SHP77 (cell line): Measurements from ENCODE around the gene FAAP20.

Experiments
- DNase-seq, 2 experiments: peaks; one replicate each; lab custom pipeline; 2025; lab: John Stamatoyannopoulos, UW

The FAAP20 gene

DNA sequence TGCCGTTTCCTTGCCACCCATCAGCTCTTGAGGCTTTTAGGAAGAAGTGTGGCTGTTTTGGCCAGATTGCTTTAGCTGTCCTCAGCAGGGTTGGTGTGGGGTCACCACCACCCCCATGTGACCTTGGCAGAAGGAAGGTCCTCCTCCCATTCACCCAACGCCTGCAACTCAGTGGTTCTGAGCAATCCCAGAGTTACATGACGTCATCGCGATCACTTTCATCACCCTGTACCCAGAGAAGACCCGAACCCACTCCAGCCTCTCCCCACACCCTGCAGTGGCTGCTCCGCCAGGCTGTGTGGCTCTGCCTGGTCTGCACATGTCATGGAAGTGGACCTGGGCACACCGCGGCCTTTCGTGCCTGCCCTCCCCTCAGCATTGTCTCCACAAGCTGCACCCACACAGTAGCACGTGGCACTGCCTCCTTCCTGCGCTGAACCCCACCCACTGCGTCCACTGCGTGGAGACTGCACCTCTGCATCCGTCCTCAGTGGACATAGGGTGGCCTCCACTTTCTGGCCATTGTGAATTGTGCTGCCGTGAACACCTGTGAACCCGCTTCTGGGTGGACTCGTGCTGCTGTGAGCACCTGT, 16.5 kb downstream of the FAAP20 start:
- DNase-seq, result no peak

DNA sequence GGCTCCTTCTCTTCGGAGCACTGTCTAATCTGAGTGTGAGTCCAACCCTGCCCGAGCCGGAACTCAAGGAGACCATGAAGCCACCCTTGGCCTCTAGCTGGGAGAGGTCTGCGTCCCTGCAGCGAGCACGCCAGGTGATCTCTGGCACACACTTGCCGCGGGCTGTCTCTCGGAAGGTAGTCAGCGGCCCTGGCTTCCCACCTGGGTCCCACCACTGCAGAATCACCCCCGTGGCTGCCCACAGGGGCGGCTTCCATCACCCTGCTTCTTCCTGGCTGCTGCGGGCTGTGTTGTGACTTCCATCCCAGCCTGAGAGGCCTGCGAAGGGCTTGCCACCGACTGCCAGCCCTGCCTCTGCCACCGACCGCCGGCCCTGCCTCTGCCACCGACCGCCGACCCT, 17.0 kb downstream of the FAAP20 start:
- no peak for DNase-seq

DNA sequence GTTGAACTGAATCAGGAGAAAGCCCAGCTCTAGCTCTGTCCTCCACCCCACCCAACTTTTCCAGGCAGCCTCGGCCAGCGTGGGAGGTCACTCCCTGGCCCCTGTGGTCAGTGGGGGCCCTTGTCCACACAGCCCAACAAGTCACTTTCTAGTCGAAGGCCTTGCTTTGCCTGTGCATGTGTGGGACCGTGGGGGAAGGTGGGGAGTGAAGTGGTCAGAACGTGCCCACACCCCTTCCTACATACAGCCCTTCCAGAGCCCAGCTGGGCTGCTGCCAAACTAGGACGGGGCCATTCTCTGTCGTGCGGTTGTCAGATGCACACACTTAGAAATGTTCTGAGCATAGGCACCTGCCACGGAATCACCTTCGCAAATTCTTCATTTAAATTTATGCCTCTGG, 18.0 kb downstream of the FAAP20 start:
- no peak for DNase-seq

DNA sequence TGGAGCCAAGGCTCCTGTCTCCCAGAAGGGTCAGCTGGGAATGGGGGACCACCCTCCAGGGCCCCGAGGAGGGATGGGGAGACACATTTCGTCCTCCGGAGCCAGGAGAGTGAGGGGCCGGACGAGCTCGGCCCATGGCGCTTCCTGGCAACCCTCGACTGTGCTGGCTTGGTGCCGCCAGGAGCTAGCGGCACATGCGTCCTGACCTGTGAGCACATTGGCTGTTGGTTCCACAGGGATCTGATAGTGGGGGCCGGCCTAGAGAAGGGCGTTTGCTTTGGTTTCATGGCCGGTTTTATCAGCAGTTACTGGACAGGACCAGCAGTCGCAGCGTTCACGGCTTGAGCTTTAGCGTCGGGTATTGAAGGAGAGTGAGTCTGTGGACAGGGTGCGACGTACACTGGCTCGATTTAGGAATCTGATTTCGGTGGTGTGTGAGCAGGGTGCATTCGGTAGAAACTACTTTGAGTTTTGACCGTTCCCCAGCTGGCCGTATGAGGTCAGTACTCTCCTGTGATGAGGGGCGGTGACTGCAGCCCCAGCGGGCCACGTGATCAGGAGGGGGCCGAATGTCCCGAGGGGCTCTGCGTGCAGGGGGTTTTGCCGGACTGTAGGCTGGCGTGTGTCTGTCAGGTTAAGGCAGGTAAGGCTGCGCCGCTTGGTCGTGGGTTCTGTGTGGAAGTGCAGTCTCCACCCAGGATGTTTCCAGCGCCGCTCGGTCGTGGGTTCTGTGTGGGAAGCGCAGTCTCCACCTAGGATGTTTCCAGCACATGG, 18.7 kb downstream of the FAAP20 start:
- DNase-seq, result no peak

DNA sequence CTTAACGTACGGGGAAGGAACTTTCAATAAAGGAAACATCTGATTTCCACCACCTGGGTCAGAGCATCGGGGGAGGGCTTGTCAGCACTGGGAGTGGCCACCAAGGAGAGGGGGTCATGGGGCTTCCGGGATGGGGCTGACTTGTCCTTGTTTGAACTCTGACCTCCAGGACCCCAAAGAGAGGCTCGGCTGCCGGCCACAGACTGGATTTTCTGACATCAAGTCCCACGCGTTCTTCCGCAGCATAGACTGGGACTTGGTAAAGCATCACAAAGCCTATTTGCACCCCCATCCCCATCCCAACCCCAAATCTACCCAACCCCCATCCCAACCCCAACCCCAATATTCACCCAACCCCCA, 19.5 kb downstream of the FAAP20 start:
- DNase-seq, result no peak

DNA sequence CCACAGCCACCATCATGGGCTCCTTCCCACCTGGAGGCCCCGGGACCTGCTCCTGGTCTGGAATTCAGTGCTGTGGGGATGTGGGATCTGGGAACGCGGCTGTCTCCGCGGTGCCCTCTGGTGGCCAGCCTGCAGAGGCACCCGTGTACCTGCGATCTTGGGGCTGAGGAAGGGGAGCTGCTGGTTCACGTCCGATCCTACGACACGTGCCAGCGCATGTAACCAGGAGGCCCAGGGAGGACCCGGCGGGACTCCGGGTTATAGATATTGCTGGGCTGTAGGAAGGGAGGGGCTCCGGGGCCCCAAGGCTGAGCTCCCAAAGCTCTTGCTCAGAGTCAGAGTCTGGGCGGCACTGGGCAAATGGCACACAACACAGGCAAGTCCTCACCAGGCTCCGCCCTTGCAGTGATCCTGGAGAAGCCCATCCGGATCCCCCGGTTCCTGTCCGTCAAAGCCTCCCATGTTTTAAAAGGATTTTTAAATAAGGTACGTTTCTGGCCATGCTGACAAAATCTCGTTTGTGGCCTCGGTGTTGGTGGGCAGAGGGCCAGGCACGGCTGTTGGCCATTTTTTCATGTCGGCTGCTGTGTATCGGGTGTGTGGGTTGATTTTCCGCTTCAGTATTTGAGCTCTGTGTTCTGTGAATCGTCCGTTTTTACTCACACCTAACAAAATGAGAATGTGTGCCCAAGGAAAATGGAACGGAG, 20.1 kb downstream of the FAAP20 start:
- DNase-seq, result peak; percentile 10 to 37

DNA sequence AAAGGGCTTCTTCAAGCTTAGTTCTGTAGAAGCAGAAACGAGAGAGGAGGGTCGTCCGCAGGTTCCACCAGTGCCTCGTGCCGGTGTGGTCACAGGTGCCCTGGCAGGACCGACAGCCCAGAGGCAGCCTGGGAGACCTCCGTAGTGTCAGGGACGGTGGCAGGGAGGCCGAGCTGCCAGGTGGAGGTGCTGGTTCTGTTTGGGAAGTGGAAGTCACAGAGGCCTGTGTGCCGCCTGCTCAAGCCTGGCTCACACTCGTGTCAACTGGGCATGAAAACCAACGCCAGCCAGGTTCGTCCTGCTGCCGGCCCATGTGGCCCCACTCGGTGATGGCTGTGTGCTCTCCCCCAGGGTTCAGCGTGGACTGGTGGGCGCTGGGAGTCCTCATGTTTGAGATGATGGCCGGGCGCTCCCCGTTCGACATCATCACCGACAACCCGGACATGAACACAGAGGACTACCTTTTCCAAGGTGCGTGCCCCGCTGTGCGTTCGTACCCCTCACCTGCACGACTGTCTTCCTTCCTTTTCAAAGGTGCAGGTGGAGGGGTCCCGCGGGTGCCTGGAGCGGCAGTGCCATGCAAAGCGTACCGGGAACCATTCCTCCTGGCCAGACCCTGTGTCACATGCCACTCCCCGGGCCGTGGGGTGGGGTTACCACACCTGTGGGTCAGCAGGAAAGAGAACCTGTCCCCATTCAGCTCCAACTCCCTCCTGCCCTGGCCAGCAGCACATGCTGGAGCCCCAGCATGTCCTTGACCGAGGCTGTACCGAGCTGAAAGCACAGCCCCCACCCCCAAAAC, 20.8 kb downstream of the FAAP20 start:
- DNase-seq, result no peak

DNA sequence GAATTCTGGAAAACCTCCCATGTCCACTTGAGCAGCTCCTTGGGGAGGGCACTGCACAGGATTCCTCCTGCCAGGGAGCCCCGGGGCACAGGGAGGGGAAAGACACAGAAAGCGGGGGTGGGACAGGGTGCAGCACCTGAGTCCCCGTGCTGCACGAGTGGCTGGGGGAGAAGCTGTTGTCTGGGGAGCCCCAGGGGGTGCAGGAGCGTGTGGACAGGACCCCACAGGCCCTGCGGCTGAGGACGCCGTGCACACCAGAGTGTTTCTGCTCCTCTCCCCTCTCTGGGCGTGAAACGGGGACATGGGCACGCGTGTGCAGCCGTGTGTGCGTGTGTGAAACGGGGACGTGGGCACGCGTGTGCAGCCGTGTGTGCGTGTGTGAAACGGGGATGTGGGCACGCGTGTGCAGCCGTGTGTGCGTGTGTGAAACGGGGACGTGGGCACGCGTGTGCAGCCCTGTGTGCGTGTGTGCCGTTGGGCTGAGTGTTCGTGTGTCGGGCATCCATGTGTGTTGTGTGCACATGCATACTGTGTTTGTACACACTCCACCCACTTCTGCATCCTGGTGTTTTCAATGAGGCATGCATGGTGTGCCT, 21.9 kb downstream of the FAAP20 start:
- DNase-seq, result no peak

DNA sequence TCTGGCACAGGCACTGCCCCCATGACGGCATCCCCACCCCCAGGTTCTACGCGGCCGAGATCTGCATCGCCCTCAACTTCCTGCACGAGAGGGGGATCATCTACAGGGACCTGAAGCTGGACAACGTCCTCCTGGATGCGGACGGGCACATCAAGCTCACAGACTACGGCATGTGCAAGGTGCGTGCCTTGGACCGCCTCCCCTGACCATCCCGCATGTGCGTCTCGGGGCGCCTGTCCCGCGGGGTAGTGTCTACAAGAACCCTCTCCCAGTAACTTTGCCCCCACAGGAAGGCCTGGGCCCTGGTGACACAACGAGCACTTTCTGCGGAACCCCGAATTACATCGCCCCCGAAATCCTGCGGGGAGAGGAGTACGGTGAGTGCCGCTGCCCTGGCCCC, 22.6 kb downstream of the FAAP20 start:
- DNase-seq, result no peak

DNA sequence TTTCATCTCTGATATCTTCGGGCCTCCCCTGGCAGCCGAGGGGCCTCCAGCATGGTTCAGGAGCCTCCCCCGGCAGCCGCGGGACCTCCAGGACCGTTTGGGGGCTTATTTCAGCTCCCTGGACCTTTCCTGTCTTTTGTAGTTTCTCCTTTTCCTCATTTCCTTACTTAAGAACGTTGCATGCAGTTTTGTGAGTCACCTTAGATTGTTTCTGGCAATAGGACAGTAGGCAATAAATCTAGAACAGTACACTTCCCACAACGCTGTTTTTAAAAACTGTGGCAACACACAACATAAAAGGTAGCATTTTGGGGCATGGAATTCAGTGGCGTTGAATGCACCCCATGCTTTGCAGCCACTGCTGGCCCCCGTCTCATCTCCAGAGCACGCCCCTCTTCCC, 24.4 kb downstream of the FAAP20 start:
- no peak for DNase-seq

DNA sequence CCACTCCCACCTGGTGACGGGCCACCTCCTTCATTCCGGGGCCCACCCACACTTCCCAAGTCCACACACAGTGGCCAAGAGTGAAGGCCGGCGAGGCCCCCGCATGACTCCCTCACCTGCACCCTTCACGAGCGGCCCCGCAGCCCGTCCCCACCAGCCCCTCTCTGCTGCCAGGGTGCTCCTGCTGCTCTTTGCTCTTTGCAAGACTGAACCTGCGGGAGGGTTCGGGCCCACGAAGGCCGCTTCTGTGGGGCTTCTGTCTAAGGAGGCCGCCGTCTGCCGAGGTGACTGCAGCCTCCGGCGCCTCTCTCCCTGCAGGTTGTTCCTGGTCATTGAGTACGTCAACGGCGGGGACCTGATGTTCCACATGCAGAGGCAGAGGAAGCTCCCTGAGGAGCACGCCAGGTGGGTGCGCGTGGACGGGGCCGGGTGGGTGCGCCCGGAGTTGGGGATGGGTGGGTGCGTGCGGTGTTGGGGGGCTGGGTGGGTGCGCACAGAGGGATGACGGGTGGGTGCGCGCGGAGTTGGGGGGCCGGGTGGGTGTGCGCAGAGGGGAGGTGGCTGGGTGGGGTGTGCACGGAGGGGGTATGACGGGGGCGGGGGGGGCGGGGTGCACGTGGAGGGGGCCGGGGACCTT, 25.3 kb downstream of the FAAP20 start:
- DNase-seq, result no peak

DNA sequence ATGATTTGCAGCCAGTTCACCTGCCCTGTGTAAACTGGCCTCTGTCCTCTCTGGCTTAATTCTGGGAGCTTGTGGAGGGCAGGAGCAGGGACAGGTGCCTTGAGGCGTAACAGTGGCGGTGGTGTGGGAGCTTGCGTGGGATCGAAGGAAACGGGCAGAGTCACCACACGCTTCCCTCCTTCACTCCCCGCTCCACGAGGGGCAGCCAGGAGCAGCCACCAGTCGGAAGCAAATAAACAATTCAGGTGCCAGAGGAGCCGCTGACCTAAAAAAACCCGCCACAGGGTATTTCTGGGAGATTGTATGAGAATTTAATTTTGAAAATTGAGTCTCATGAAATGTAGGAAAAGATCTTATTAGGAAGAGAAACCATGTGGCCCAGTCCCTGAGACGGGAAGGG, 26.0 kb downstream of the FAAP20 start:
- no peak for DNase-seq

DNA sequence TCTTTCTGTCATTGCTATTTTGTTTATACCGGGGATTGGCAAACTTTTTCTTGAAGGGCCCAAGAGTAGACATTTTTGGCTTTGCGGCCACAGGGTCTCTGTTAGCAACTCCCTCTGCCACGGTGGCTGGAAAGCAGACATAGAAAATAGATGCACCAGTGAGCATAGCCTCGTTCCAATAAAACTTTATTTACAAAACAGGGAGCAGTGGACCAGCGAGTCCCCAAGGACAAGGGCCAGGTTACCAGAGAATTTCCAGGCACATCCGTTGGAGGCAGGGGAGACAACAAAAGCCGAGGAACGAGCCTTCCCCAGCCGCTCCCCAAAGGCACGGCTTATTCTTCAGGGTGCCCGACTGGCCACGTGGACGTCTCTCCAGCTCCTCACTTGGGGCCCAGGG, 26.5 kb downstream of the FAAP20 start:
- no peak for DNase-seq

DNA sequence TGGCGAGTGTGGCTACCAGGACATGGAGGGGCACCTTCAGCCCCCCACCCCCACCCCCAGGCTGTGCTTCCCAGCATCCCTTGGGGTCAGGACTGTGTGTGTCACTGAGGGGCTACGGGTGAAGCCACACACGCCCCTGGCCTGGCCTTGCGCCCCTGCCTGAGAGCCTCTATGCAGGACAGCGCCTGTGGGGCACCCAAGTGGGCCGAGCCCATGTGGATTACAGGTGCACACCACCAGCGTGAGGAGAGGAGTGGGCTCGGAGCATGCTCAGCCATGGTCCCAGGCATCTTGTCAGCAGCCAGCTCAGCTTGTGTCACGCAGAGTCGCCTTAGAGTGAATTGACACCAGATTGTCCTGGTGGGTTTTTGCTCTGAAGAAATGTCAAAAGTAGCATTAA, 27.9 kb downstream of the FAAP20 start:
- no peak for DNase-seq

DNA sequence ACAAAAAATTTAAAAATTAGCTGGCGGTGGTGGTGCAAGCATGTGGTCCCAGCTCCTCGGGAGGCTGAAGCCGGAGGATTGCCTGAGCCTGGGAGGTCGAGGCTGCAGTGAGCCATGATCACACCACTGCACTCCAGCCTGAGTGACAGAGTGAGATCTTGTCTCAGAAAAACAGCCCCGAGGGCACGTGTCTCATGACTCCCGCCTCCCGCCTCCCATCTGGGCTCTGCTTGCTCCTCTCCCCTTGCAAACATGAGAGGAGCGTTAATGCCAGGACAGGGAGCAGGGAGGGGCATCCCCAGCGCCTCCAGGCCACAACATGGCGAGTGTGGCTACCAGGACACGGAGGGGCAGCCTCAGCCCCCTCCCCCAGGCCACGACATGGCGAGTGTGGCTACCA, 28.3 kb downstream of the FAAP20 start:
- no peak for DNase-seq

DNA sequence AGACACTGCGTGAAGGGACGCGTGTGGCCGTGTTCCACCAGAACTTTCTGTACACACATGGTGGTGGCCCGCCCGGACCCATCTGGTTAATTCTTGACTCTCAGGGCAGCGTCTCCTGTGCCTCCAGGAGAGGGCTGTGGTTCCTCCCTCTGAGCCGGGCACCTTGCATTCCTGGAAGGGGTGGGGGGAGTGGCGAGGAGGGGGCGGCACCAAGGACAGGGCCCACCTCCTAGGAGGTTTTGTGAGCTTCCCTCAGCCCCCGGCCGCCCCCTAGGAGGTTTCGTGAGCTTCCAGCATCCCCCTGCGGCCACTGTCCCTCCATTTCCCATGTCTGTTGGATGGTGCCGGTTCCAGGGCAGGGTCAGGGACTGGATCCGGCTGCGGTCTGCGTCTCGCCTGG, 28.9 kb downstream of the FAAP20 start:
- DNase-seq, result no peak

DNA sequence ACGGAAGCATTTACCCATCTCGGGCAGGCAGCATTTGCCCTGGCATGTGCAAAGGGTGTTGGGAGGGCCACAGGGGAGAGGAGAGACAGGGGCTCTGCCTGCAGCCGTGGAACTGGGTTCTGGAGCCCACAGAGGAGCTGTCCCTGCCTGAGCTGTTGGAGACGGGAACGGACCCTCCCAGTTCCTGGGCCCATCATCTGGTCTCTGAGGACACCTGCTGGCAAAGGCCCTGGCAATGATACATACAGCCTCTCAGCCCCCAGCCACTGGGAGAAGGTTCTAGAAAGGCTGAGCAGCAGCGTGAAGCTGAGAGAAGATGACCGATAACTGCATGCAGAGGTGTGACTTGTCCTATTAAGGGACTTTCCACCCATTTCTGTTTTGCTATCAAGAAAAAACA, 31.4 kb downstream of the FAAP20 start:
- DNase-seq, result no peak

DNA sequence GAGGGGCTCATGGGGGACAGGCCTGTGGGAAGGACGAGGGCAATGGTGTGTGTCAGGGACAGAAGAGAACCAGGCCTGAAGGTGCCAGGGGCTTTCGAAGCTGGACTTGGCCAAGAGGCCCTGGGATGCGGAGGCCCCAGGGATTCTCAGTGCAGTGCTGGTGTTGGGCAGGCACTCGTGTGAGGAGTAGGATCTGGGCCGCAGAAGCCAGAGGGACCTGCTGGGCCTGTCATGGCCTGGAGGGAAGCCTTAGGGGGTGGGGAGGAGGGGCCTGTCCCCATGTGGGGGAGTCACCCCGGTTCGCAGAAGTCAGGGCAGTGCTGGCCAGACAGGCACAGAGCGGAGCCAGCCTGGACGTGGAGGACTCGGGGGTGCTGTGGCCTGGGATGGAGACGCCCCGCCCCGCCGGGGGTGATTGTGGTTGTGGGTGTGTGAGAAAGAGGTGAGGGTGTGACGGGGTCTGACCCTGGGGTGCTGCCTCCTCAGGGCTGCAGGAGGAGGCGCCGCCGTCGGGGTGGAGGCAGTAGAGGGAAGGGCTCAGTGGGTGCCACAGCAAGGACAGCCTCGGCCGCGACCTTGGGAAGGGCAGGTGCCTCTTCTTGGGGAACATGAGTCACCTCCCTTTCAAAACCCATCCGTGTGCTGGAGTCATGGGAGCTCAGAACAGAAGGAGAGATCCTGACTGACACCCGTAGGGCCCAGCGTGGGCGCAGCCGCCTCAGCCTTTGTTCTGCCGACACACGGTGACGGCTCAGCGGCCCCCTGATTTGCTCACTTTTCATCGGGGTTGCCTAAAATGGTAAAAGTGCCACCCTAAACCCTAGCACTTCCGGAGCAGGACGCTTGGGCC, 33.9 kb downstream of the FAAP20 start:
- DNase-seq, result no peak

DNA sequence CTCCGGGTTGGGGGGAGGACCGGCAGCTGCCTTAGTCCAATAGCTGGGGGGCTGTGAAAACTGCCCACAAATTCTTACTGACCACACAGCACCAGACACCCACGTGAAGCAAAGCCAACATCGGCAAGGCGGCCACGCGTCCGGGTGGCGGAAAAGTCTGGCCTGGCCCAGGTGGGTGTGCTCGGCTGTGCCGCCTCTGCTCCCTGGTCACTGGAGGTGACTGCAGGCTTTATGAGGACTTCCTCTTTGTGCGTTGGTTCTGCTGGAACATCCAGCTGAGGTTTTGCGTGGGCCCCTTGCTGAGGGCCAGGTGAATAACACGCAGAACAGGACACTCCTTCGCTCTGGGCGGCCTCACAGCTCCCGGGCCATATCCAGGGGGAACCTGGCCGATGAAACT, 35.4 kb downstream of the FAAP20 start:
- no peak for DNase-seq

DNA sequence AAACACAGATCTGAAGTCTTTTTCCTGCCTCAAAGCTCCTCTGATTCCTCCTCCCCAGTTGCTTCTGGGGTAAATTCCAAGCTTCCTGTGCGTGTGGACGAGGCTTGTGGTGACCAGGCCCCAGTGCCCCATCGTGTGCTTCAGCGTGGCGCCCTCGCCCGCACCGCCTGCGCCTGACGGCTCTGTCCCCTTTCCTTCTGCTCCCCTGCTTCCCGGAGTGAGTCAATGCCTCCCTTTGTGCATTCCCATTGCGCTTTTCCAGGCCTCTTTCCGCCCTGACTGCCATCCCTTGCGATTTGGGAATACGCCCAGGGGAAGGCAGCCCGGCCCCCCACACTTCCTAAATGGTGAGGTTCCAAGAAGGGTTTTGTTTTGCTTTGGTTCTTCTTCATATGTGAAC, 36.3 kb downstream of the FAAP20 start:
- no peak for DNase-seq

DNA sequence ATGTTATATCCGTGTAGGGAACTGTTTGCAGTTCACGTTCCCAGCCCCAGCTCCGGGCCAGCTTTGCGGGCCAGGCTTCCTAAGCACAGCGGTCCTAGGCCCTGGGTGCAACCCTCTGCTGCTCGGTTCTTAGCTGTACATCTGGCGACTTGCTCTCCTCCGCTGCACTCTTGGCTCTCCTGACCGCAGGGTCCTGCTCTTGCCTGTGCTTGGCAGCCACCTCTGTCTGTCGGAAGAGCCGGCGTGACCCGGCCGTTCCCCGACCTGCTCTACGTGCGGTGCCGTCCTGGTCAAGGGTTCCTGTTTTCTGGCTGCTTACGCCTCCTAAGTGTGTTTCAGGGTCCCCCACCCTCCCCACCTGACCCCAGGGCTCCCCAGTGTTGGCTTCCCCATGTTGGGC, 36.7 kb downstream of the FAAP20 start:
- DNase-seq, result no peak
